ENCODE measurements around the gene GMDS. TPM values are rescaled to one million over a fixed set of nuclear protein-coding genes. Genes with fewer than 3 reads are reported as not detected.
A peak's percentile ranks its signal among the peaks of the same experiment; 100 is the strongest.

GMDS gene
- total RNA-seq, 1 donor from 2014 or later = 5.3 TPM

DNA sequence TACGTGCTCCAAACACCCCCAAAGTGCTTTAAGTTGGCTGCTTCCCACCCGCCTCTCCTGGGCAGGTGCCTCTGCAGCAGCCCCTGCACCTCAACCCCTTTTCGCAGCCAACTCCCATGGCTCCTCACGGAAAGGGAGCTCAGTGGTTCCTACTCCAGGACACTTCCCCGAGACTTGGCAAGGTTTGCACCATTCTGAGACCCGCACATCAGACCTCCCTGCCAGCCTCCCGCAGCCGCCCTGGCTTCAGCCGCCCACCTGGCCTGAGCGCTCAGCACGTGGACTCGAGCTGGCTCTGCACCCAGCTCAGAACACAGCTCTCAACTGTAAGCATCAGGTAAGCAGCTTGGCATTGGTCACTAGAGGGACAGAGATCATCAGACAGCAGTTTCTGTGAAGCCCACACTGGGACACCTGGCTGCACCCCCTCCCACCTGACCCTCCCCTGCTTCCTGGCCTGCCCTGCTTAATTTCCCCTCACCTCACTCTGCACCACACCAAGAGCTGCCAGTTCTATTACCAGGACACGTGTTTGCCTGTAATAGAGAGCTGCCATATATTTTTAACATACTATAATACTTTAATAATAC is 28.5 kb downstream of the GMDS start:
- peak; percentile 63 for DNase-seq (ENCODE audit: missing footprints)
- no peak for ATAC-seq
- intact Hi-C loops (cut with DNase I) = no loop called here

DNA sequence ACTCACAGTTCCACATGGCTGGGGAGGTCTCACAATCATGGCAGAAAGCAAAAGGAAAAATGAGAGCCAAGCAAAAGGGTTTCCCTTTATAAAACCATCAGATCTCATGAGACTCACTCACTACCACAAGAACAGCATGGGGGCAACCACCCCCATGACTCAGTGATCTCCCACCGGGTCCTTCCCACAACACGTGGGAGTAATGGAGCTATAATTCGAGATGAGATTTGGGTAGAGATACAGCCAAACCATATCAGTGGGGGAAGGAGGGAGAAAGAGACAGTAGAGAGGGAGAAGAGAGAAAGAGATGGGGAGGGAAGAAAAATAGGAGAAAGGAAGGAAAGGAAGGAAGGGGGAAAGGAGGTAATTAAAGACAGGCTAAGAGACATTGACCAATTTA is 30.1 kb downstream of the GMDS start:
- intact Hi-C loops (cut with DNase I) = no loop called here
- DNase-seq (ENCODE audit: missing footprints) = no peak
- no peak for ATAC-seq

DNA sequence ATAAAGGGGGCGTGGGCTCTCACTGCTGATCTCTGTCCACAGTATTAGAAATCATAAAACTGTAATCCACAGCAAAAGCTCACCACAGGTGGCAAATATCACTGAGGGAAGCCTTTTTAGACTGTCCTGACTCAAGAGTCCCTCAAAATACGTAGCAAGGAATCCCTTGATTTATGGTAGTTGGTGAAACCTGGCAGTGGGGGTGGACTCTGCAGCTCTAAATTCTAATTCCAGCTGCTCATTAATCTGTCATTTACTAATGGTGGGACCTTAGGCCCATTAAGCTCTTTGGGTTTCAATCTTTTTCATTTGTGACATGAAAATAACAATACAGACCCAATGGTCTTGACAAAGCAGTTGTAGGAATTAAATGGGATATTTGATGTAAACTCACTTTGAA is 32.3 kb downstream of the GMDS start:
- intact Hi-C loops (cut with DNase I) = no loop called here
- DNase-seq (ENCODE audit: missing footprints) (no peak), ATAC-seq (no peak)

DNA sequence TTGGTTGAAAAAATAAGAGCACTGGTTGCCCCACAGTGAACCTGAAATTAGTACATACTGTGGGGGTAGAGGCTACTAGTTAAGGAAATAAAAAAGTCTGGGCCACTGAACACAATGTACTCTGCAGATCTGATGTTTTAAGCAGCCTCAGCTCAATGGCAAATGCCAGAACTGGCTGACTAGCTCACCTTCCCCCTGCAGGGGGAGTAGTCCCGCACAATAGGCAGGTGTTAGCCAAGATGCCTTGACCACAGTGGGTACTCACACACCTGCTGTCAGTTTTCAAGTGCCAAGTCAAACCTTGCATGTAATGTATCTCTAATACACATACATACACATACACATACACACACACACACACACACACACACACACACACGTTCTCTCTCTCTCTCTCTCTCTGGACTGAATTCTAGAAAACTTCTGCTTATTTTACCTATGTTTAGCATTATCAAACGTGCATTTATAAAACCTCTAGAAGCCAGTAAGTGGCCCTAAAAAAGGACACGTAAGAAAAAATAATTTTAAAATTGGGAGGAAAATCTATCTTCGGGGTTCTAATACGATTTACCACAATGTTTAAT is 36.1 kb downstream of the GMDS start:
- intact Hi-C loops (cut with DNase I) = loop anchor here (5.0 kb wide), 1 partner anchor 238 kb away; no protein-coding TSS in a partner anchor
- DNase-seq (ENCODE audit: missing footprints) = no peak
- ATAC-seq = no peak

DNA sequence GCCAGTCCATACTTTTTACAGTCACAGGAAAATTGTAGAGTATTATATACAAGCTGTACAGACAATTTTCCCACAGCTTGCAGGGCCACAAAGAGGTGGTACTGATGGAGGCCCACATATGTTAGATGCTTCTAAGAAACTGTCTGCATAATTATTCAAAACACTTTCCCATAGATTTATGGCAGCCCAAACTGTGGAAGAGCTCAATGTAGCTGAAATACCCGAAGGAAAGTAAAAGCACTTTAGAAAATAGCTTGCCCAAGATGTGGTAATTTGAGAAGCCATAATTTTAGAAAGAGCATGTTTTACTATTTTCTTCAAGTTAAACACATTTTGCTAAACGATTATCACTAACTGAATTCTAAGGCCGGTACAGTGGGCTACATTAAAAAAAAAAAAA is 36.9 kb downstream of the GMDS start:
- intact Hi-C loops (cut with DNase I) = loop anchor here (5.0 kb wide), 1 partner anchor 239 kb away; no protein-coding TSS in a partner anchor
- ATAC-seq = no peak

DNA sequence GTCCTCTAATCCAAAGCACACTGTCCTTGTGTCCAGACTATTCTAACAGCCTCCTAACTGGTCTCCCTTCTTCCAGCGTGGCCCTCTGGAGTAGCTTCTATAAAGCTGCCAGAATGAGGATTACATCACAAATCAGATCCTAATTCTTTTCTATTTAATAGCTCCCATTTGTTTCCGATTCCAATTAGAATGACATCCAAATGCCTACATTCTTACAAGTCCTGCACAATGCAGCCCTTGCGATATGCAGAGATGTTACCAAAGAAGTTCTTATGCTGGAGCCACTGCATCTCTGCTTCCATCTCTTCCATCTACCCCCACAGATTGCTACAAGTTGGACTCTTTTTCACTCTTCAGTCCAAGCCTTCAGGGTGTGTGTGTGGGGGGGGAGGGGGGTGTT is 40.0 kb downstream of the GMDS start:
- intact Hi-C loops (cut with DNase I) = loop anchor here (5.0 kb wide), 1 partner anchor 242 kb away; no protein-coding TSS in a partner anchor
- no peak for DNase-seq (ENCODE audit: missing footprints)
- ATAC-seq = no peak

More for the DNA sequence above, 36.9 kb downstream of the GMDS start:
- DNase-seq (ENCODE audit: missing footprints) = no peak

DNA sequence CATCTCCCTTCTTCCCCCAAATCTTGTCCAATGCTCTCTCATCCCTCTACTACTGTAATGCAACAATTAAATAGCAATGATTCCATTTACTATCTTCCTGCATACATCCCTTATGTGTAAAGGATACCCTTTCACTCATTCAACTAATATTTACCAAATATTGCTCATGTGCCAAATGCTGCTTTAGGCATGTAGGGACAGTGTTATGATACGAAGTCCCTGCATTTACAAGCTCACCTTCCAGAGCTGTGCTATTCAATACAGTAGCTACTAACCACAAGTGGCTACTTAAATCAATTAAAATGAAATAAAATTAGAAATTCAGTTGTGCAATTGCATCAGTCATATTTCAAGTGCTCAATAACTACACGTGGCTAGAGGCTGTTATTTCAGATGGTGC is 41.1 kb downstream of the GMDS start:
- intact Hi-C loops (cut with DNase I) = no loop called here
- ATAC-seq = no peak

DNA sequence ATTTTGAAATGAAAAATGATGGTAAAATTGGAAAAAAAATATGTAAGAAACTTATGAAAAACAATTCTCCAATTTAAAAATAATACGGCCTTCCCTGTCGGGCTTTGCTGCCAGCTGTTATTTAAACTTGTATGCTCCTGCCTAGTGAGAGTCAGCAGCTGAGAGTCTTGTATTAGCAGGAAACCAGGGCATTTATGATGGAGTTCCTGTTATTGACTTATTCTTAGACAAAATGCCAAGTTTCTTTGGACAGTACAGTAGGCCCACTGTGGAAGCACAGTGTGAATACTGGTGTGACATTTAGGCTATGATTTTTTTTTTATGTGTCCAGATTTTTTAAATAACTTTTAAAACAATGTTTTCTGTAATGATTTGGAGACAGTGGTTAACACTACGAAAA is 42.1 kb downstream of the GMDS start:
- DNase-seq (ENCODE audit: missing footprints) (no peak), ATAC-seq (no peak)
- intact Hi-C loops (cut with DNase I) = no loop called here

More for the DNA sequence above, 41.1 kb downstream of the GMDS start:
- no peak for DNase-seq (ENCODE audit: missing footprints)

DNA sequence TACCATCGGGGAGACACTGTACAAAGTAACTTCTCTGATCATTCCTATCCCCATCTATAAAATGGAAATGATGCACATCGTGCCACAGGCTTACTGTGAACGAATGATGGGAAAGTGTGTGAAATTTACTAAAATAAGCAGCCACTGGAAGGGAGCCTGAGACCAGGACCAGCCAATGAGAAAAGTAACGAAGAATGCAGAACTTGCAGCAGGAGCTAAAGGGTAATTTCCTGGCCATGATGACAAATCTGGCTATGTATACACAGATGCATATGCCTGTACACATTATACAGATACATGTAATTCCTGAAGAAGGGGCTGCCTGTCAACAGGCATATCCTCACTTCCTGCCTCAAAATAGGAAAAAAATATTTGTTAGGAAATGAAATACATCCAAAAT is 47.4 kb downstream of the GMDS start:
- DNase-seq (ENCODE audit: missing footprints) (no peak), ATAC-seq (no peak)
- intact Hi-C loops (cut with DNase I) = loop anchor here (2.0 to 5.0 kb wide), 4 partner anchors 154 to 601 kb away; no protein-coding TSS in a partner anchor

DNA sequence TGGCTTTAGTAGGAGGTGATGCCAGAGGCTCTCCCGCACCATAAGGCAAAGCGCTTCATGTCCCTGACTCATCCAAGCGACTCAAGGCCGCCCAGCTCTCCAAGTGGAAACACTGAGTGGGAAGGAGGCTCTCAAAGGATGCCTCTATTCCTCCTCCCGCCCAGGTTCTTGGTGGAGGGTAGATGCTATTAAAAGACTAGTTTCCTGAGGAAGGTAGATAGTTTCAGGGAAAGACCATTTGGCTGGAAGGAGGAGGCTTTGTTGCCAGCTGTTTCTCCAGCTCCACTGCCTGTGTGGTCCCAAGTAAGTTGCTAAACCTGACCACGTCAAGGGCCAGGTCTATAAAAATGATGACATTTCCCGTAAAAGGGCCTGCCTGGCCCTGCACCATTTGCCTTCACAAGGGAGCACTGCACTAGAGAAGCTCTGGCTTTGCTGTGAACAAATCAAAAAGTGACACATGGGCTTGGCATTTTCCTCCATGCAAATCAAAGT is 48.2 kb downstream of the GMDS start:
- ATAC-seq (no peak), DNase-seq (ENCODE audit: missing footprints) (no peak)
- intact Hi-C loops (cut with DNase I) = loop anchor here (2.0 to 5.0 kb wide), 4 partner anchors 155 to 600 kb away; no protein-coding TSS in a partner anchor

DNA sequence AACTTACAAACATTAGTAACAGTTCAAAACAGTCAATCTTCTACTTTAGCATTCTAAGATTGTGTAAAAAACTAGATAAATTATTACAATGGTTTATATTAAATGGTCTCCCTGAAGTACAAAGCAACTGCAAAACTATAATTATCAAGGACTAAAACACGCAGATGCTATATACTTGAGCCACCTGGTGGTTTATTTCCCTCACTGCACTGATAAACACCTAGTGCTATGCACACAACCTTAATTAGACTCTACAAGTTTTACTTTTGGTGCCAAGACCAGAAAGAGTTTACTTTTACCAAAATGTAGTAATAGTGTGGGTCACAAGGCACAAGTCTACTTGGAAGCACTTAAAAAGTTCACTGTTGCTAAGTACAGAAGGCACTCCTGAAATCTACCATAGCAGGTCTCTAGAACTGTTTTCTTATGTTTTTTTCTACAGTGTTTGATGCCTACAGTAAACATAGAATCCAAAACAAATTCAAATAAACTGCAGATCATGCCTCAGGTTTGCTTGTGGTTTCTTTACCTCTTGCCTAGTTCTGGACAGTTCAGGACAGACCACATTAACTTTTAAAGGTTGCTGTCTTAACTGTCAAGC is 49.2 kb downstream of the GMDS start:
- intact Hi-C loops (cut with DNase I) = loop anchor here (2.0 to 5.0 kb wide), 4 partner anchors 156 to 599 kb away; no protein-coding TSS in a partner anchor
- ATAC-seq (peak; percentile 50), DNase-seq (ENCODE audit: missing footprints) (no peak)

DNA sequence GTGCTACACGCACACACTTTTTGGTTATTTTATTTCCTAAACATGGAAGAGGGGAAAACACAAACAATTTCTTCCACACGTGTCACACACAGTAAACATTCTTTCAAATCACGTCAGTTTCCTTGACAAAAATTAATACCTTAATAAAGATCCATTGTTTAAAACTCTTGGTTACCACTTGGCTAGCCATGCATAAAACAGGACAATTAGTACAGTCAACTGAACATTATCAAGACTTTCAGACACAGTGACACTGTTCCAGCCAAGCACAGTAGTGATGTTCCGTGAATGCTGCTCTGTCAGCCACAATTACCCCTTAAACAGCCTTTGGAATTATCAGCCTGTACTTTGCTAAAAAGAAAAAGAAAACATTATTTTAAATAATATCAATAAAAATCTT is 50.8 kb downstream of the GMDS start:
- ATAC-seq (no peak), DNase-seq (ENCODE audit: missing footprints) (no peak)
- intact Hi-C loops (cut with DNase I) = loop anchor here (5.0 kb wide), 2 partner anchors 158 to 438 kb away; no protein-coding TSS in a partner anchor

DNA sequence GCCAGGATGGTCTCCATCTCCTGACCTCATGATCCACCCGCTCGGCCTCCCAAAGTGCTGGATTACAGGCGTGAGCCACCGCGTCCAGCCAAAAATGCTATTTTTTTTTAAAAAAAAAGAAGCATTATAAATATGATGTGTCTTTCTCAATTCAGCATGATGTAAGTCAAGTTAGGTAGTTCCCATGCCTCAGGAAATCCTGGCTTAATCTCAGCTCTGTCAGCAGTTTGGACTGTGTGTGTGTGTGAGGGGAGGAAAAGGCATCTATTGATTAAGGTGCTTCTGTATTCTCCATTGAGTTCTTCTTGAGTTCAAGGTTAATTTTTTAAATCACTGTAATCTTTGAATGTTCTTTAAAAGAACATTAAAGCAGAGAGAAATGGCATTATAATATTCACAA is 51.5 kb downstream of the GMDS start:
- intact Hi-C loops (cut with DNase I) = no loop called here

DNA sequence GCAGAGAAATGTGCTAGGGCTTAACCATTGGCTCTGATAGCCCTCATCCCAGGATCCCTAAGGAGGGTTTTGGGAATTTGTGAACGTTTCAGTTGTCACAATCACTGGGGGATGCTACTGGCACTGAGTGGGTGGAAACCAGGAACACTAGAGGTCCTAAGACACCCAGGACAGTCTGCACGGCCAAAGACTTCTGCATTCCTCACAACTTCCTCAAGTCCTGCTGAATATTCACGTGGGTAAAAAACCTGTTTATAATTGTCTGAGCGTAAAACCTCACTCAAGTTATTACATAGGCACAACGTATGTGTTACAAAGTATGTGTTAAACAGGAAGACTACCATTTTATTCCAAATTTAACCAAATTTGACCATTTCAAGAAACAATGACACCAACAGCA is 52.4 kb downstream of the GMDS start:
- intact Hi-C loops (cut with DNase I) = no loop called here
- ATAC-seq = no peak
- DNase-seq (ENCODE audit: missing footprints) = no peak

More for the DNA sequence above, 51.5 kb downstream of the GMDS start:
- no peak for DNase-seq (ENCODE audit: missing footprints)
- no peak for ATAC-seq

DNA sequence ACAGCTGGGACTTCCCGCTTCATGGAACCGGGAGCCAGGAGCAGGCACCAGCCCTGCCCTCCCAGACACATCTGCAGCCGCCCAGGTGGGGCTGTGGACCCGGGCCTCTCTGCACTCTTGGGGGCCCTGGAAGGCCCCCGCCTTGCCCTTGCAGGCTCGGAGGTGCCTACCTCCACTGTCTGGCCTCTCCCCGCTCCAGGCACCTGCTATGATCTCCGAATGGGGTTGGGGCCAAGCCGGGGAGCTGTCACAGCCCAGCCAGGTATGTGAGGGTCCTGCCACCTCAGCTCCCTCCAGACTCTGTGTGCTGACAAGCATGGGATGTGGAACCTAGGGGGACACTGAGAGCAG is 54.0 kb downstream of the GMDS start:
- ATAC-seq = no peak
- intact Hi-C loops (cut with DNase I) = no loop called here
- no peak for DNase-seq (ENCODE audit: missing footprints)

DNA sequence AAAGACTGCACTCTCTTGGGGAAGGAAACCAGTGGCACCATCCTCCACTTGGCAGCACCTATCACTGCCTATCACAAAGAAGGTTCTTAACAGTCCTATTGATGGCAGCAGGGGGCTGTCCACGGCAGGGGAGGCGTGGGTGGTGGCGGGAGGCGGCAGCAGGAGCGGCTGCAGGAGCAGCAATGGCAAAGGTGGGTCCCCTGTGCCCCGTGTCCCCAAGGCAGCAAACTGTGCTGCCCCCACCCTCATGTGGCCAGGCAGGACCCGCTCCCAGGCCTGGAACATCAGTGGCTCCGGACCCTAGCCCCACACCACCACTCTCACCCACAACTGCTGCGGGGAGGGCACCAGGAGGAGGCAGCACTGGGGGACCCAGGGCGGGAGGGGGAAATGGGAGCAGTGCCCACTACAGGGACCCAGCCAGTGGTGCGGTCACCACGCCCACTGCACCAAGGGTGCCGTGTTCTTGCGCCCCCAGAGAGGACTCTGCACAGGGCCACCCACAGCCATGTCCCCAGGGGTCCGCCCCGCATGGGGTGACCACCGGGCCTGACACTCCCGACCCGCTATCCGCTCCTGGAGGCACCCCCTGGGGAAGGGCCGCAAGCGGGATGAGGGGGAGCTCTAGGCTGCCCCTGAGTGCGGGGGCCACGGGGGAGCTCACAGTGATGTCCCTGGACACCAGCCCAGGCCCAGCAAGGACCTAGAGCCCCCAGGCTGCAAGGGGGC is 54.6 kb downstream of the GMDS start:
- intact Hi-C loops (cut with DNase I) = no loop called here
- ATAC-seq (no peak), DNase-seq (ENCODE audit: missing footprints) (no peak)

DNA sequence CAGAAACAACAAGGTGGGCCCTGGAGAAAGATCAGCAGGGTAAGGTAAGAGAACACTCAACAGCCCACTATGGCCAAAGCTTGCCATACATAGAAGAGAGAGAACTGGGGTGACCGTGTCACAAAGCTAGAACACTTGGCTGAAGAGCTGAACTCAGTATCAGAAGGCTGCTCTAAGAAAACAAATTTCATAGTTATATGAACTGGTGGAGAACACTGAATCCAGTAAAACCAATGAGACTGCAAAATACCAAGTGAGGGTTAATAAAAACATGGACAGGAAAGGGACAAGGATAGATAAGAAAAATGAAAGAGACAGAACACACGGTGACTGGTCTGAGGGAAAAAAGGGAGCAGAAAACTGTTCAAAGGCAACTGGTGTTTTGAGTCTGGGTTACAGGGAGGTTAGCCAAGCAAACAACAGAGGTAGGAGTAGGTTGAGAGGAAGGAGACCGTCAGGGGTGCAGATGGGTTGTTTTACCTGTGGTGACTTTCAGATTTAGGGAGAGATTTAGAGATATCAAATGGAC is 56.5 kb downstream of the GMDS start:
- intact Hi-C loops (cut with DNase I) = no loop called here
- DNase-seq (ENCODE audit: missing footprints) (no peak), ATAC-seq (no peak)

DNA sequence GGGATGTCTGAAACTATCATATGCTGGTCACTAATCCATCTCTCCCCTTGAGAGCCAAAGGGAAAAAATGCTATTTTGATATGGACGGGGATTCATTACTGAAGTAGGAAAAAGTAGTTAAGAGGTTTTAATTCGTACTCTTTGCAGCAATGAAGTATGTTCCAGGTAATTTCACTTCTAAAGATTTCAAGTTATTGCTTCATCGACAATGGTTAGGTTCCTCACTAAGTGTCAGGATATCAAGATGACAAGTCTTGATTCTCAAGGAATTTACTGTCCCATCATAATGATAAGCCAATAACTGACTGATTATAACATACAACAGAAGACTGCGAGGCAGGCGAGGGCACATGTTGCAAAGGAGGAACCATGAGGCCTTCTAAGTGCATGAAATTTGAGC is 57.0 kb downstream of the GMDS start:
- DNase-seq (ENCODE audit: missing footprints) (no peak), ATAC-seq (no peak)
- intact Hi-C loops (cut with DNase I) = no loop called here

DNA sequence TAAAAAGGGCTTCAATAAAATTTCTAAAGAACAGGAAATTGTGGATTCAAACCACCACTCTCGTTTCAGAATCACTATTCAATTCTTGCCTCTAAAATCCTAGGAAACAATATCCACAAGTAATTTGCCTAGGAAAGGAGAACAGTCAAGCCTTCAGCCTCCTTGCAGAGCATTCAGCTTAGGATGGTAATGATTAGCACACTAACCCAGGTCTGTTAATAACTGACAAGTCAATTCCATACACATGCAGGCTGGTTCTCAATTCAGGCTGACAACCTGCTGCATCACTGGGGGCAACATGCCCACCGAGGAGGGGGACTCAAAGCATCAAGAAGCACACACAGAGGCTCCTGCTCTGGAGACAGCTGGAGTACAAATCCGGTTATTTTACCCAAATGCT is 57.6 kb downstream of the GMDS start:
- intact Hi-C loops (cut with DNase I) = no loop called here
- ATAC-seq = no peak

More for the DNA sequence above, 57.6 kb downstream of the GMDS start:
- no peak for DNase-seq (ENCODE audit: missing footprints)

Measured in Right ventricle myocardium inferior (tissue), 1 donor.